Stimulated activated CD8-positive, alpha-beta memory T cell treated with anti-CD3 and anti-CD28 coated beads, Interleukin-7, amount 100 ng/mL, for 1 hour (primary cell): ENCODE measurements around the gene PKHD1.
"Not testable (repeated sequence)": the region's sequence is repeated elsewhere in the genome, so short reads cannot be mapped to it uniquely, and the experiment has no call there.

Source experiments
- DNase-seq, 2 donors: peaks; one replicate each; pipeline ENCODE4 v3.0.0-alpha.2; 2020; ENCODE audit warnings: low read depth in 2 of 2

PKHD1 gene

DNA sequence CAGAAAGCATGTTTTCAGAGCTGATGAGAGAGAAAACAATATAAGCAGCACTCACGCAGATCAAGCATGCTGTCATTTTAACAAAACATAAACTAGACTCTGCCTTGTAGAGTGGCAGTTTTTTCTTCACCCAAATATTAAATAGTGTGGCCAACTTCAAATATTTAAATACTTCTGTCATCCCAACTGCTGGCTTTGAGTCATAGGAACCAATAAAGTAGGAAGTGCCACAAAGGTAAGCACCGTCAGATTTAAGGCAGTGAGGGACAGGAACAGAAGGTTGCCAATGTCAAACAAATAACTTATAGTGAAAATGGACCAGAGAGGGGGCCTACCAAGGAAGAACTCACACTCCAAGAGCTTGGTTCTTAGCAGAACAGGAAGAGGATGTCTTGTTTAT is 222.2 kb downstream of the PKHD1 start:
- DNase-seq = no peak

DNA sequence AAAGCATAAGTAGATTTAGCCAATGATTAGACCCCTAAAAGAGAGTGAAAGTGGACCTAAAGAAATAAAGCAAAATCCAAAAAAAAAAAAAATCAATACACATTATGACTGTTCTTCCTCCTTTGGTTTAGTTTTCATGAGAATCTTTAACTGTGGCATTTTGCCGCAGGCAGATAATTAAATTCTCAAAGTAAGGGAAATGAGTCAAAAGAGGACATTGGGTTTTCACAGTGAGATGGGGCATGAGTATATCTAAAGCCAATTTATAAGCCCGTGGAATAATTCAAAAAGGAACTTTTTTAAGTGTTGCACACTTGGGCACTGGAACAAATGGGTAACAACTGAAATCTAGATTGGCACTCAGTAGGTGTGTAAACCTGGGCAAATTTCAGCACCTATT is 230.3 kb downstream of the PKHD1 start:
- DNase-seq = no peak

DNA sequence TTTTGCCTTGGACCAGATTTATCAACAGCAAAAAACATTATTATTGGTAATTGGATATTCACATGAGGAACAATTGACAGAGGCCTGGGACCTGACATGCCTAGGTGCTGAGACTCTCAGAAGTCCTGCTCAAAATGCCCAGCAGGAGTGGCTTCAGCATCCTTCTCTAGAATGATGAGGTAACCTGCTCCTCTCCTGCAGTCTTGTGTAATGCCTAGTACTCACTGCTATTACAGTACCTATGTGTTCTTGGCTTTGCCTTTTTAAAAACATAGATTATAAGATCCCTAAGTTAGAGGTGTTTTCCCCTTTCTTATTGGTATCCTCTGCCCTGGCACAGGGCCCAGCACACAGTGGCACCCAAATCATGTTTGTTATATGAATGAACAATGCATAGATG is 230.9 kb downstream of the PKHD1 start:
- no peak for DNase-seq

DNA sequence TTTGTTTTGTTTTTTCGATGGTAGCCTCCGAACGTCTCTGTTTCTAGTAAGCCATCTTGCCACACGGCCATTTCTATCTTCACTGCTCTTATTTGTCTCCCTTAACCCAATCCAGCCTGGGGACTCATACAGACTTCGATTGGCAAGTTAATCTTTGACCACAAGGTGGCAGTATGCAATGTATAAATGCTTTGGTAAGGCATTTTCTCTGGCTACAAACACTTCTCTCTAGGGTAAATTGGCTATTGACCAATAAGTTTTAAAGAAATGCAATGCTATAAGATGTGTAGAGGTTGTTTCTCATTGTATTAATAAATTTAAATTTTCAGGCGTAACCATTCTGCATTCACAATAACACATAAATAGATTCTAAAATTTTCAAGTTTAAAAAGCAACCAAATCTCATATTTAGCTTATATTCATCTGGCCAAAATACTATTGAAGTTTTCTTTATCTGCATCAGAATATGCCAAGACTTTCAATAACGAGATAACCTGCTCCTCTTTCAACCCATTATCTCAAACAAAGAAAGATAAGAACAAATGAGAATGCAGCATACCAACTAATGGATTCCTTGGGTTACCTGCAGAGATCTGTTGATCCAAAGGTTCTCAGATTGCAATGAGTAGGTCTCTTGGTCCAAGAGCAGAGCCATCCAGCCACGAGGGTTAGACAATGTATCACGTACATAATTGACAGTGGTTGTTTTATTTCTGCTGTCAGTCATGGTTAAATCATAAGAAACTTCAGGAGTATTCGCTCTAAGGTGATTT is 231.9 kb downstream of the PKHD1 start:
- DNase-seq = no peak

DNA sequence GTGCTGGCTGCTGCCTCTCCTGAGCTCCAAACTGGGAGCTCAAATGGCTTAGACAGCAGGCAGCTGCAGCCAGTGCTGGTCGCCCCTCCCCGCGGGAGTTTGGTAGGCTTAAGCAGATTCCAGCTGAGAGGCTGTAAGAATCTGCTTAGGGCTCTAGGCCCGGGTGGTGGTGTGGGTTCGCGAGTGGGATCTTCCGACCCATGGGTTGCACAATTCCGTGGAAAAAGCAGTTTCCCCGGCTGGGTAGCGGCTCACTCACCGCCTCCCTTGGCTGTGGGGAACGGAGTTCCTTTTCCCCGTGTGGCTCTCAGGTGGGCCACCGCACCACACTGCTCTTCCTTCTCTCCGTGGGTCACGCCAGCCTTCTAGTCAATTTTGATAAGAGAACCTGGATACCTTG is 232.5 kb downstream of the PKHD1 start:
- DNase-seq = no peak

- DNase-seq = no peak
These were observed 233.1 kb downstream of the PKHD1 start for GRCh38 chr6:51854347-51854746.

DNA sequence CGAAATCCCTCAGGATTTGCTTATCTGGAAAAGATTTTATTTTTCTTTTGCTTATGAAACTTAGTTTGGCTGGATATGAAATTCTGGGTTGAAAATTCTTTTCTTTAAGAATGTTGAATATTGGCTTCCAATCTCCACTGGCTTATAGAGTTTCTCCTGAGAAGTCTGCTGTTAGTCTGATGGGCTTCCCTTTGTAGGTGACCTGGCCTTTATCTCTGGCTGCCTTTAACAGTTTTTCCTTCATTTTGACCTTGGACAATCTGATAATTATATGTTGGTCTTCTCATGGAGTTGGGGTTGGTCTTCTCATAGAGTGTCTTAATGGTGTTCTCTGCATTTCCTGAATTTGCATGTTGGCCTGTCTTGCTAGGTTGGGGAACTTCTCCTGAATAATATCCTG is 234.3 kb downstream of the PKHD1 start:
- not testable (repeated sequence) for DNase-seq

- DNase-seq = no peak
These were observed 240.9 kb downstream of the PKHD1 start for GRCh38 chr6:51846531-51846930.

DNA sequence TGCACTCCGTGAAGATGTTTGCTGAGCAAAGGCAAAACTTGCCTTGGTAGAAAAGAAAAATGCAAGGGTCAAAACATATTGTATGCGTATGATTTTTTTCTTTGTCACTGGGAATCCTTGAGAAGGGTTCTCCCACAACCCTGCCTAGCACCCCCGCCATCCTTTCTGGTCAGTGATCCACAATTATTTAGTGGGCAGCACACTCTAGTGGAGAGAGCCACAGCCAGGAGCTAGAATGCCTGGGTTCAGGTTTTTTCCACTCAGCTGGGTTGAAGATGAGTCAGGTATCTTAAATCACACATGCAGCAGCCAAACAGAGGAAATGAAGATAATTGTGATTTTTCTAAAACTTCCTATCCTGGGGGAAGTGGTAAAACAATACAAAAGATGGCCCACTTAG is 243.1 kb downstream of the PKHD1 start:
- no peak for DNase-seq

- DNase-seq = no peak
These were observed 243.9 kb downstream of the PKHD1 start for GRCh38 chr6:51843456-51844056.

GRCh38 chr6:51842804-51843378 is 244.5 kb downstream of the PKHD1 start:
- DNase-seq = no peak

GRCh38 chr6:51842061-51842803 is 245.2 kb downstream of the PKHD1 start:
- no peak for DNase-seq

DNA sequence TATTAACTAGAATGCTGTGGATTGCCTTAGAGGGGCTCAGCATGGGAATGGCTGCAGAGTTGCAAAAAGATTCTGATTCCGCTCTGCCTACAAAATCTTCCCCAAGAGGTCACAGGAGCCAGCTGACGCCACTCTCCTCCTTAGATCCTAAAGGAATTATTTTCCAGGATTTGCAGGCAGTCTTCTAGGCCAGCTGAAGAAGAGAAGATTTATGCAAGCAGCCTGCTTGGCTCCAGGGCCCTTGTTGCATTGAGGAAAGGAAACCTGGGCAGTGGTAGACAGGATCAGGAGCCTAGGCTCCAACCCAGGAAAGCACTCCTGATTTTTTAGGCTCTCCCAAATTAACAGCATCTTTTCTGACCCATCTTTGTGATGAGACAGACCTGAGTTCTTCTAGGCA is 245.8 kb downstream of the PKHD1 start:
- no peak for DNase-seq

GRCh38 chr6:51839726-51840374 is 247.6 kb downstream of the PKHD1 start:
- no peak for DNase-seq

DNA sequence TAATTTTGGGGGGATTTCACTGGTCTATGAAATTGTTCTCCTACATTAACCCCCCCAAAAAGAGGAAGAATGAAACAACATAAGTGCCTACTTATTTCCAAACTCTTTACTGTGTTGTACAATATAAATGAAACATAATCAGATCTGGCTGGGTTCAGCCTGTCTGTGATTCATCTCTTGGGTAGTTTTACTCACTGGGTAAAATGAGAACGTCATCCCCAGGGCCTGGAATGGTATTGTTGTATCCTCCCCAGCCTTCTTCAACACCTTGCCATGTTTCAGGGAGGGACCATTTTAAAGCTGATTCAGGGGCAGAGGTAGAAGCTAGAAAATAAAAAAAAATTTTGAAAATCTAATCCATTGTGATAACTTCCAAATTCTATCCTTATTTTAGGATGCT is 256.7 kb downstream of the PKHD1 start:
- no peak for DNase-seq

DNA sequence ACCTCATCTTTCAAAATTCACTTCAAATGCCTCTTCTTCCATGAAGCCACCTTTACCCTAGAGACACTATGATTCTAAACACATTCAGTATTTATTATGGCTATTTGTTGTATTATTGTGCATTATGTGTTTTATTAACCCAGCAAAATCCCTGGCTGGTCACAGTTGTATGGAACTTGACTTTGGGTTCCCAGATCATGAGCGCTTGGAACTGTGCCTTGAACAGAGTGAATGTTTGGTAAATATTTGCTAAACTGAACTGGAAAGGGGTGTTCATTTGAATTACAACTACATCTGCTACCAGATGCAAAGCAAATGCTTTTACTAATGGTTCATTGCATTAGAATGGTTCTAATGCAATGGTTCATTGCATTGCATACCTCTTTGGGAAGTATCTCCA is 259.8 kb downstream of the PKHD1 start:
- no peak for DNase-seq

DNA sequence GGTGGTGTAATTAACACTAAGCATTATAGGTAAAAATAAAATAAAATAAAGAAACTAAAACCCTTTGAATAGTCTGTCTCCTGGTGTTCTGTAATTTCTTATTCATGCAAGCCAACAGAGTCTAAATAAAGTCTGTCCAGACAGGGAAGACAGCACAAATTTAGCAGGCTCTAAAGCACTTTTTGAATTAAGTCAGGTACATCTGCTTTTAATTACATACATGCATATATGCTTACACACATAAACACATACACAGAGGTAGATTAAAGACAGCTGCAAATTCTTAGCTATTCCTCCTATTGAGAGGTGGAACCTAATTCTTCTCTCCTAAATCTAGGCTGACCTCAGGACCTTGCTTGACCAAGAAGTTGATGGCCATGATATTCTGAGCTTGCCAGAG is 262.5 kb downstream of the PKHD1 start:
- DNase-seq = no peak

DNA sequence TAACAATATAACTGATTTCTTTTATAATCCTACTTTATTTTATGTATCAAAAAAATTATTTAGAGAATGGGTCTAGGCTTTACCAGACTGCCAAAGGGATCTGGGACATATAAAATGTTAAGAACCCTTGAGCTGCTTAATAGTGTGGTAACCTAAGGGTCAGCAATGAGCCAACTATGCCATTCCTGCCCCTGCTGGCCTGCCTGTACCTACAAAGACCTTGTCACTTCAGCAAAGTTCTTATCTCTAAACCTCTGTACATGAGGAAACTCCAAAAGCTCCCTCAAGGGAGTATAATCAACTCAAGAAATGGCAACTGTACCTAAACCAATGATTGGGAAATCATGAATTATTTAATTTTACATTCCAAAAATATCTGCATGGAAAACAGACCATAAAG is 266.9 kb downstream of the PKHD1 start:
- no peak for DNase-seq

DNA sequence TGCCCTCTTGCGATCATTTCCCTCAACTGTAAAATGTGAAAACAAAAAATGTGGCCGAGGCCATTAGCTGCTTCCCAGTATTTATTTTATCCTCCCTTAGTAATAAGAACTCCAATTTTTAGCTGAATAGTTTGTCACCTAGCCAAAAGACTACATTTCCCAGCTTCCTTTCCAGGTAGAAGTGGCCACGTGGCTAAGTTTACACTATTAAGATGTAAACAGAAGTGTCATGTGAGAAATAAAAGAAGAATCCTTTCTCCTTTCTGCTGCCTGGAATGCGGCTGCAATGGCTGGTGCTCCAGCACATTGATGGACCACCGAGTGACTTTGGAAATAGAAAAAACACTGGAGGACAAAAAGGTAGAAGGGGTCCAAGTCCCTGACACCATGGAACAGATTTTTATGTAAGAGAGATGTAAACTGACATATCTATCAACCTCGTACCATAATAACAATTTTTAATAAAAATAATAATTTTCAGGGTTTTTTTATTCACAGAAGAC is 268.8 kb downstream of the PKHD1 start:
- DNase-seq = no peak

DNA sequence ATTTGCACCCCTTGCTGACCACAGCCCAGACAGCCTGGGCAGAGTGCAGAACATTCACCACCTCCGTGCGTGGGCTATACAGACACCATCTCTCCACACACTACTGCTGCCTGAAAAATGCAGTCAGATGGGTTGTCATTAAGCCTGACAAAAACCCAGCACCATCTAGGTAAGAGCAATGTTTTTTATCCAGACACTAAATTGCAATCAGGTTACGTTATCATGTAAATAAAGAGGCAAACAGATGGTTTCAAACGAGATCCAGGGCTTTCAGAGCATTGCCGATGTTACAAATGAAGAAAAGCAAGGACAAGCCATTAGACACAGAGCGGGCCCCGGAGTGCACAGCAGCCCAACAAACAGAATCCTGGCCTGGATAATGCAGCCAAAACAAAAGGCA is 269.6 kb downstream of the PKHD1 start:
- DNase-seq = no peak

GRCh38 chr6:51814418-51814817 is 273.0 kb downstream of the PKHD1 start:
- no peak for DNase-seq

- no peak for DNase-seq
These were observed 273.5 kb downstream of the PKHD1 start for GRCh38 chr6:51813904-51814303.
